Esophagus (tissue), 2 donors: ENCODE measurements around the gene OSR1. TPM values are rescaled to one million over a fixed set of nuclear protein-coding genes. Genes with fewer than 3 reads are reported as not detected.

Experiments used
- H3K27ac ChIP-seq, 2 donors: one replicate each; pipeline ENCODE4 v1.5.1; 2013; ENCODE audit warnings: low read depth in 2 of 2, mild to moderate bottlenecking in 2 of 2, inconsistent platforms in 1 of 2, low read length in 1 of 2, moderate library complexity in 1 of 2
- H3K27me3 ChIP-seq, 2 donors: one replicate each; pipeline ENCODE4 v1.6.1; 2013; ENCODE audit warnings: low read length in 2 of 2, control low read depth in 1 of 2, mild to moderate bottlenecking in 1 of 2; ENCODE audit not compliant: insufficient read depth in 2 of 2, control insufficient read depth in 1 of 2
- H3K36me3 ChIP-seq, 2 donors: one replicate each; pipeline ENCODE4 v1.6.1; 2013; ENCODE audit warnings: low read length in 1 of 2; ENCODE audit not compliant: control insufficient read depth in 2 of 2, insufficient read depth in 2 of 2
- H3K4me1 ChIP-seq, 2 donors: one replicate each; pipeline ENCODE4 v1.6.1; 2013; ENCODE audit warnings: low read length in 1 of 2; ENCODE audit not compliant: control insufficient read depth in 2 of 2, insufficient read depth in 2 of 2
- H3K4me3 ChIP-seq, 2 donors: one replicate each; pipeline ENCODE4 v1.5.1; 2013; ENCODE audit warnings: low read length in 2 of 2, mild to moderate bottlenecking in 2 of 2, low read depth in 1 of 2, moderate library complexity in 1 of 2
- H3K9me3 ChIP-seq, 2 donors: one replicate each; pipeline ENCODE4 v1.6.1; 2013; ENCODE audit warnings: mild to moderate bottlenecking in 2 of 2, low read depth in 1 of 2, low read length in 1 of 2, moderate library complexity in 1 of 2; ENCODE audit not compliant: control insufficient read depth in 2 of 2, insufficient read depth in 1 of 2
- WGBS, 2 donors: extraction: QIAGEN DNeasy Blood & Tissue Kit; methylation state at CpG; one replicate each; pipeline ENCODE4 v1.1.7; 2013; 5-methylcytosine and 5-hydroxymethylcytosine counted together
- polyA plus RNA-seq, 2 donors: library from polyadenylated mRNA; stranded (reverse); fragments of 200-250 nt; gene quantifications; one replicate each; pipeline ENCODE4 v1.2.3, GENCODE V29; 2013
- donor health status: healthy with polysubstance abuse.
- donor health status: Bipolar disorder and iron deficiency.

OSR1 gene
- polyA plus RNA-seq, 2 donors = 1.1 to 1.7 TPM

DNA sequence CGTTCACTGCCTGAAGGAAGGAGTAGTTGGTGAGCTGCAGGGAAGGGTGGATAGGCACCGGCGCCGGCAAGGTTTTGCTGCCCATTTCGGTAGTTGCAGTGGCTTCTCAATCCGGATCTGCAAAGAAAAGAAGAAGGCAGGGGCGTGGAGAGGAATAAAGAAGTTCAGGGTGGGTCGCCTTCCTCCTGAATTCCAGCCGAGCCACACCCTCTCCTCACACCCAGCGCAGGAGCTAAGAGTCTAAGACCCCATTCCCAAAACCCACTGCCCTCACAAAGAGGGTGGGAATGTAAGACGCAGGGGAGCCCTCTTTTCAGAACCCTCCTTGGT is 4.7 kb downstream of the OSR1 start:
- WGBS, 2 donors = 50 to 63% methylated on average over 11 of the region's 11 CpGs
- peaks cover 5 to 7% of the 10 kb centered on the region in 2 donors for H3K27me3 ChIP-seq
- H3K9me3 ChIP-seq = no peaks in the 10 kb centered on the region
- H3K36me3 ChIP-seq = no peaks in the 10 kb centered on the region
- no peak overlapping the region for H3K27ac ChIP-seq
- H3K4me1 ChIP-seq = peaks cover 6 to 11% of the 10 kb centered on the region in 2 donors
- H3K4me3 ChIP-seq = no peak overlapping the region

DNA sequence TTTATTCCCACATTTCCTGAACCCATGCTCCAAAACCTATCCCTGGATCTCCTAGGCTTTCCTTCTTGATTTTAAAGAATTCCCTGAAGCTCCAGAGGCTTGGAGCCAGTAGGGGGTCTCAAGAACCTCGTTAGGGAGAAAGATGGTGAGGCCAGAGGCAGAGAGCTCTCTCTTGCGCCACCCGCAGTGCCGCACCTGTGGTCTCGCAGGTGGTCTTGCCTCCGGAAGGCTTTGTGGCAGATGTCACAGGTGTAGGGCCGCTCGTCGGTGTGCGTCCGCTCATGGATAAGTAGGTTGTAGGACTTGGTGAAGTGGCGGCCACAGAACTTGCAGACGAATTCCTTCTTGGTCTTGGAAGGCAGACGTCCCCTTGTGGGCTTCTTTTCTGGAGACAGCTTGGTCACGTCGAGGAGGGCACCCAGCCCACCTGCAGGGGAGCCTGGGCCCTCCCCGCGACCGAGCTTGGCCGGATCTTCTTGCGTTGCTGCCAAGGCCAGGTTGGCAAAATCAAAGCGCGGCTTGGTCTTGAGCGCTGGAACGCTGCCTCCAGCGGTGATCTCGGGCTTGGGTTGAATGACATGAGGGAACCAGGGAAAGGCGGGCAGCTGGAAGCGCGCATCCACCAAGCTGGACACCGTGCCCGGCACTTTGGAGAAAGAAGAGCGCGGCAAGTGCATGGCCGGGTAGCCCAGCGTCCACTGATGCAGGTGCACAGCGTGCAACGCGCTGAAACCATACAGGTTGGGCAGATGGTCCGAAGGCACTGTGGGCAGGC is 5.3 kb downstream of the OSR1 start:
- no peak overlapping the region for H3K4me3 ChIP-seq
- no peak overlapping the region for H3K27ac ChIP-seq
- H3K27me3 ChIP-seq = peaks cover 5 to 7% of the 10 kb centered on the region in 2 donors

DNA sequence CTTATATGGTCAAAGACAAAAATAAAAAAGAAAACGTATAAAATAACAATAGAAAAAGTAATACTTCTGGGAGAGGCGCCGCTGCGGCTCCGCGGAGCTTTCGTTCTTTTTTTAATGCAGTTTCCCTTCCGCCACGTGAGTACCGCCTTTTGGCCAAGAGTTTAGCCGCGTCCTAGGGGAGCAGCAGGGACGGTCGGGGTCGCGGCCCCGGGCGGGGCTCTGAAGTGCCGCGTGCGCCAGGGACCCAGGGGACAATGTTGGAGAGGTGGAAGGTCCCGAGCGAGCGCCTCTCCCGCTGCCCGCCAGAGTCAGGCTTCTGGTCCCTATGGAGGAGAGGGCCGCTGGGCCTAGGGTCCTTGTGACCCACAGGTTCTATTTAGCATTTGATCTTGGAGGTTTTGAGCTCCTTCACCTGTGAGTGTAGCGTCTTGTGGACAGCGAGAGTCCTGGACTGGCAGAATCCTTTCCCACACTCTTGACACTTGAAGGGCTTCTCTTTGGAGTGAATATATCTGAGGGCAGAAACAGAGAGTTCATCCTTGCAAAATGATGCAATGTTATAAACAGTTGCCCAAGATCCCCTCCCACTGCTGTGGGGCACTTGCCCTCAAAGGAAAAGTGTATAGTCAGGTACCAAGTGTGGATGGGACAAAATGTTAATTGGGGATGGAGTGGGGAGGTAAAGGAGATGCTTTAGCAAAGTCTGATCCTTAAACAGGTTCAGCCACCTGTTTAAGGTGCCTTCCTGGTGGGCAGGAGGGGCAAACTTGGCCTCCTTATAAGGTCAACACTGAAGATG is 6.3 kb downstream of the OSR1 start:
- H3K4me1 ChIP-seq = peaks cover 2 to 4% of the 10 kb centered on the region in 2 donors
- no peaks in the 10 kb centered on the region for H3K36me3 ChIP-seq
- peaks cover 5 to 7% of the 10 kb centered on the region in 2 donors for H3K27me3 ChIP-seq
- H3K4me3 ChIP-seq = no peak overlapping the region
- H3K27ac ChIP-seq = no peak overlapping the region
- WGBS, 2 donors = 53 to 62% methylated on average over 28 to 29 of the region's 29 CpGs
- no peaks in the 10 kb centered on the region for H3K9me3 ChIP-seq

More for the DNA sequence above, 5.3 kb downstream of the OSR1 start:
- WGBS, 2 donors = 53 to 66% methylated on average over 40 of the region's 40 CpGs
- peaks cover 6 to 14% of the 10 kb centered on the region in 2 donors for H3K4me1 ChIP-seq
- H3K36me3 ChIP-seq = no peaks in the 10 kb centered on the region
- no peaks in the 10 kb centered on the region for H3K9me3 ChIP-seq

DNA sequence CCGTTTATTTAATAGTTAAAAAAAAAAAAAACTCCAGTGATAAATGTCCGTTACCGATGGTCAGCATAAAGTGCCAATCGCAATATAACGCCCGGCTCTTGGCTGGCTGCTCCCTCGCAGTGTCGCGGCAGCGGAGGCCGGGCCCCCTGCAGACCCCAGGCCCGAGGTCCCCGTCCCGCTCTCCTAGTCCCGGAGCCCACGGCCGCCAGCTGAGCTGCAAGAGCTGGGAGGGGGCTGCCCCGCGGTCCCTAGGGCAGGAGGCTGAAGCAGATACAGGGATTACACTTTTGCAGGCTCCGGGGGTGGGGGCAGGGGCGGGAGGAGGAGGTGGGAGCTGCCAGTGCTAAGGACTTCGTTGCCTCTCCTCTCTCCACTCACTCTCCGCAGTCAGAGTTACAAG is 6.9 kb downstream of the OSR1 start:
- no peak overlapping the region for H3K4me3 ChIP-seq
- H3K9me3 ChIP-seq = no peaks in the 10 kb centered on the region
- H3K27me3 ChIP-seq = peaks cover 5% of the 10 kb centered on the region in 2 donors
- H3K36me3 ChIP-seq = no peaks in the 10 kb centered on the region
- H3K4me1 ChIP-seq = peaks cover 2 to 3% of the 10 kb centered on the region in 2 donors
- 44 to 65% methylated on average over 23 of the region's 23 CpGs for WGBS, 2 donors
- H3K27ac ChIP-seq = no peak overlapping the region

- Histone ChIP-seq H3K4me3 (no peak overlapping the region), H3K27me3 (peaks cover 0 to 3% of the 10 kb centered on the region in 2 donors), H3K27ac (no peak overlapping the region), H3K9me3 (no peaks in the 10 kb centered on the region), H3K4me1 (peaks cover 2 to 3% of the 10 kb centered on the region in 2 donors), H3K36me3 (no peaks in the 10 kb centered on the region)
- WGBS, 2 donors = 51 to 66% methylated on average over 30 of the region's 30 CpGs
These were observed 7.6 kb downstream of the OSR1 start for GRCh38 chr2:19350678-19351401.

- WGBS, 2 donors = 55 to 64% methylated on average over 47 of the region's 47 CpGs
- no peaks in the 10 kb centered on the region for H3K27me3 ChIP-seq
- no peaks in the 10 kb centered on the region for H3K36me3 ChIP-seq
- H3K4me1 ChIP-seq = peaks cover 2 to 3% of the 10 kb centered on the region in 2 donors
- no peak overlapping the region for H3K4me3 ChIP-seq
- no peaks in the 10 kb centered on the region for H3K9me3 ChIP-seq
- no peak overlapping the region for H3K27ac ChIP-seq
These were observed 8.3 kb downstream of the OSR1 start for GRCh38 chr2:19349911-19350677.

GRCh38 chr2:19348692-19349091 is 9.7 kb downstream of the OSR1 start:
- WGBS, 2 donors = 86 to 92% methylated on average over 8 of the region's 8 CpGs
- H3K36me3 ChIP-seq = no peaks in the 10 kb centered on the region
- H3K27ac ChIP-seq = peak overlapping the region; percentile 83 to 97
- no peak overlapping the region for H3K4me3 ChIP-seq
- no peaks in the 10 kb centered on the region for H3K27me3 ChIP-seq
- H3K9me3 ChIP-seq = no peaks in the 10 kb centered on the region
- H3K4me1 ChIP-seq = peaks cover 2 to 3% of the 10 kb centered on the region in 2 donors

DNA sequence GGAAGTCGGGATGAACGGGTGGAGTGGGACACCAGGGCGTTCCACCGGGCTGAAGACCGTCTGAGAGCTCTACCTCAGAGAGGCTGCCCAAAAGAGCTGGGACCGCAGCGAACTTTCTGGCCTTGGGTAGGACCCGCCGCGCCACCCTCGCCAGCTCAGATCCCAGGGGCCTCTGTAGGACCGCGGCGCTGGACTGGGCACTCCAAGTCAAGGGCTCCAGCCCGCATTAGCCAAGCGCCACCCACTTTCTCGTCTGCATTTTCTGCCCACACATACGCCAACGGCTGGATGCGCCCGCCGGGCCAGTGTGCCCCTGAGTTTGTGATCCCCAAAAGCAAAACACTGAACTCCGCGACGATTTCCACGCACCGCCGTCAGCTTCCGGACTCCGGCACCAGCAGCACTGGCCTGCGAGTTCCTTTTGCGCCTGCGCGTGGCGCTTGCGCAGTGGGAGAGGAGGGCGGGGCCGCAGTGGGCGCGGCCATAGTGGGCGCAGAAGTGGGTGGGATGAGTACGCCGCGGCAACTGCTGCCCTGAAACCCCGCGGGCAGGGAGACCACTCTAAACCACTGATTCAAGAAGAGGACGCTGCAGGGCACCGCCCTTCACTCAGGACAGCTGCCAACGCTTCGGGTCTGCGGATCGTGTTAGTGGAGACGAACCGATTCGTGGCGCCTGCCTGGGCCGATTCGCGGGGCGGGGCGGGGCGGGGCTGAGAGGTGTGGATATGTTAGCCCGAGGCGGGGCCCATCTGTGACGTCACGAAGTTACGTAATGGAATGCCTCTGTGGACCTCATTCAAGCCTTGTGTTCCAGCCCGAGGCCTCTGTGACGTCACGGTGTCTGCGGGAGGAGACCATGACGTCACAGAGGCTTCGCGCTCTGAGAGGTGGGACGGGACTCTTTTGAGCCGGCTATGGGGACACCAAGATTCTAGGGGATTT is 10.5 kb downstream of the OSR1 start:
- Histone ChIP-seq H3K27ac (peak overlapping the region; percentile 83 to 97), H3K4me1 (peaks cover 2 to 3% of the 10 kb centered on the region in 2 donors), H3K36me3 (no peaks in the 10 kb centered on the region), H3K4me3 (peak overlapping the region; percentile 68 to 84), H3K9me3 (no peaks in the 10 kb centered on the region), H3K27me3 (no peaks in the 10 kb centered on the region)
- WGBS, 2 donors = 1 to 2% methylated on average over 76 of the region's 76 CpGs
